GM12891 (cell line): Measurements from ENCODE around the gene ADGRB3.

Experiments
- POLR2A ChIP-seq: IDR thresholded peaks from 2 replicates; pipeline ENCODE4 v1.6.1; 2011; ENCODE audit warnings: low read depth, low read length, control low read depth
- POLR2AphosphoS5 ChIP-seq: IDR thresholded peaks from 2 replicates; pipeline ENCODE4 v1.6.1; 2011; ENCODE audit warnings: low read depth, low read length, control low read depth
- TAF1 ChIP-seq: IDR thresholded peaks from 2 replicates; pipeline ENCODE4 v1.6.1; 2011; ENCODE audit warnings: low read depth, low read length, control low read depth

GRCh38 chr6:69398311-69398710, 763.2 kb downstream of the ADGRB3 start:
- no peak for TF ChIP-seq TAF1
- TF ChIP-seq POLR2A, result no peak
- no peak for TF ChIP-seq POLR2AphosphoS5
